Calu3 (cell line): ENCODE measurements around the gene SRRT. TPM values are rescaled to one million over a fixed set of nuclear protein-coding genes. Genes with fewer than 3 reads are reported as not detected.
A peak's percentile ranks its signal among the peaks of the same experiment; 100 is the strongest.

Experiments
- BruUV-seq: library from RNA; stranded (reverse); fragments of 400-500 nt; replicated peaks from 2 replicates; lab custom pipeline; 2021; lab: Mats Ljungman, UMichigan
- CTCF ChIA-PET: fragments of 300-600 bp; sonication (Branson Sonifier 250); formaldehyde crosslinking; loops from one replicate; lab custom pipeline; 2022; ENCODE audit warnings: antibody characterized with exemption; lab: Charles Lee
- DNase-seq: peaks from one replicate; pipeline ENCODE4 v3.0.0; 2022
- H3K27ac Mint-ChIP-seq: one replicate; pipeline ENCODE4 v1.8.0; 2022; ENCODE audit warnings: mixed read lengths; ENCODE audit not compliant: unreplicated experiment
- H3K27me3 Mint-ChIP-seq: one replicate; pipeline ENCODE4 v1.8.0; 2022; ENCODE audit warnings: mixed read lengths; ENCODE audit not compliant: unreplicated experiment
- H3K36me3 Mint-ChIP-seq: one replicate; pipeline ENCODE4 v1.8.0; 2022; ENCODE audit warnings: mild to moderate bottlenecking, moderate library complexity, mixed read lengths; ENCODE audit not compliant: insufficient read depth, unreplicated experiment
- H3K4me1 Mint-ChIP-seq: one replicate; pipeline ENCODE4 v1.8.0; 2022; ENCODE audit warnings: mild to moderate bottlenecking, low read depth, mixed read lengths; ENCODE audit not compliant: unreplicated experiment
- H3K4me3 Mint-ChIP-seq: one replicate; pipeline ENCODE4 v1.8.0; 2022; ENCODE audit warnings: mild to moderate bottlenecking, low read depth, moderate library complexity, mixed read lengths; ENCODE audit not compliant: unreplicated experiment
- H3K9me3 Mint-ChIP-seq: one replicate; pipeline ENCODE4 v1.8.0; 2022; ENCODE audit warnings: low read depth, mixed read lengths; ENCODE audit not compliant: unreplicated experiment
- CTCF ChIP-seq: fragments of 200-600 bp; IDR thresholded peaks from one replicate; pipeline ENCODE4 v1.8.0; 2022; ENCODE audit warnings: antibody characterized with exemption; ENCODE audit not compliant: unreplicated experiment
- intact Hi-C: fragments of 100-400 bp; cut with micrococcal nuclease; formaldehyde crosslinking; loops from one replicate; pipeline ENCODE4 v1.10.0; 2022; ENCODE audit not compliant: unreplicated experiment
- total RNA-seq: library from RNA; stranded (reverse); gene quantifications from 2 replicates; pipeline ENCODE4 v1.2.3, GENCODE V29; 2022

Gene SRRT
- total RNA-seq, 1 experiment from 2014 or later, result 151 TPM

DNA sequence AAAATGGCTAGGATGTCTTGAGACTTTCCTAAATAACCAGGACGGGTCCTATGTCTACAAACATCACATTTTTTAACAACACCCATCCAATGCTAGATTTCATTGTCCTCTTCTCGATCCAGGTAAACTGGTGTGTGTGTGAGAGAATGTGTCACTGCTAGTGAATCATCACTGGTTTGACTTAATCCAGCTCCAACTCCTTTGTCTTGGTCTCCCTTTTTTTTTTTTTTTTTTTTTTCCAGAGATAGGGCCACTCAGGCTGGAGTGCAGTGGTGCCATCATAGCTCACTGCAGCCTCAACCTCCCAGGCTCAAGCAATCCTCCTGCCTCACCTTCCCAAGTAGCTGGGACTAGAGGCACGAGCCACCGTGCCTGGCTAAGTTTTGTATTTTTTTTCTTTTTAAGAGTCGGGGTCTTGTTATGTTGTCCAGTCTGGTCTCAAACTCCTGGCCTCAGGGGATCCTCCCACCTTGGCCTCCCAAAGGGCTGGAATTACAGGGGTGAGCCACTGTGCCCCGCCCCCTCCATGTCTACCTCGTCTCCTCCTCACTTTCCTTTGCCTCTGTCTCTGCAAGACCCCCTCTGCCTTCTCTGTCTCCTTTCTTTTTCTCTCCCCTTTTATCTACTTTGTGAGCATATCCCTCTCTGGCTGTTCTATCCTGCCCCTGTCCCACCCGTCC is 16.8 kb downstream of the SRRT start:
- H3K4me1 Mint-ChIP-seq, result peaks cover 26% of the 10 kb centered on the region
- CTCF ChIA-PET, result no interaction called here
- peaks cover 13% of the 10 kb centered on the region for H3K27me3 Mint-ChIP-seq
- no peak for TF ChIP-seq CTCF
- intact Hi-C loops, result loop anchor here (10.0 kb wide), 1 partner anchor 73 kb away; the partner anchor contains the start of gene MUC12
- peak overlapping the region; percentile 67 for H3K4me3 Mint-ChIP-seq
- peaks cover 50% of the 10 kb centered on the region for H3K36me3 Mint-ChIP-seq
- no peak for DNase-seq
- H3K27ac Mint-ChIP-seq, result peak overlapping the region; percentile 65
- H3K9me3 Mint-ChIP-seq, result no peaks in the 10 kb centered on the region
- no TSS peak for BruUV-seq

DNA sequence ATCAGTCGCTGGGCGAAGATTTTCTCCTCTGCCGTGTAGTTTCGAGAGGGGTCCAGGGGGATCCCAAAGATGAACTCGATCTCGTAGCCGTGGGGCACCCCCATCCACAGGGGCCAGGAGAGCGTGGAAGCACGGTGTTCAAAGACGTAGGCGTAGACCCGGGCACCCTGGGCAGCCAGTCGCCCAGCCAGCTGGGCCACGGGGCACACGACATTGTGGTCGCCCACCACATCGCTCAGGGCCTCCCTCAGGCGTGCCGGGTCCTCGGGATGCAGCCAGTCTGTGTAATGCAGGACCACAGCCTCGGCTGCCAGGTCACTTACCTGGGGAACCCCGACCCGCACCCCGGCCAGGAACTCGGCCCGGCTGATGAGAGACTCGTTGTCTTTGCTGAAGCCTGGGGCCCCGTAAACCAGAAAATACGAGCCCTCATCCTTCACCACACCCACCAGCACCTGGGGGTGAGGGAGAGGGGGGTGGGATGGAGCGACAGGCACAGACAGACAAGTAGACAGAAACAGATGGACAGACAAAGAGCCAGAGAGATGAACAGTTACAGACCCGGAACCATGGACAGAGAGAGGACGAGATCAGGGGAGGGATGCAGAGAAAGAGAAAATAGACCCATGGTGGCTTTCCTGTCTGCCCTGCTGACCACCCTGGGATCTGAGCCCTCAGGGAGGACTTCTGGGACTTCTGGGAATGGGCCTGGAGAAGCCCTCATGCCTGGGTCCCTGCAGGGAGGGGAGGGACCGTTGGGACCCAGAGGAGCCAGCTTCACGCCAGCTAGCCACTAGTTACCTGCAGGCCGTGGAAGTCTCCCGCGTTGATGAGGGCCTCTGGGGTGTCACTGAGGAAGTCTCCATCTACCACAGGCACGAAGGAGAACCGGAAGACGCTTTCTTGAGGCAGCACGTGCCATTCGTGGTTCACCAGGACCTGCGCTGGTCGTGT is 17.7 kb downstream of the SRRT start:
- no peak overlapping the region for H3K4me3 Mint-ChIP-seq
- CTCF ChIA-PET, result no interaction called here
- peaks cover 26% of the 10 kb centered on the region for H3K4me1 Mint-ChIP-seq
- BruUV-seq, result no TSS peak
- no peaks in the 10 kb centered on the region for H3K9me3 Mint-ChIP-seq
- no peak for DNase-seq
- peaks cover 41% of the 10 kb centered on the region for H3K36me3 Mint-ChIP-seq
- H3K27me3 Mint-ChIP-seq, result peaks cover 16% of the 10 kb centered on the region
- no peak for TF ChIP-seq CTCF
- intact Hi-C loops, result loop anchor here (10.0 kb wide), 1 partner anchor 72 kb away; the partner anchor contains the start of gene MUC12
- no peak overlapping the region for H3K27ac Mint-ChIP-seq

GRCh38 chr7:100893318-100893895 is 18.5 kb downstream of the SRRT start:
- intact Hi-C loops, result loop anchor here (10.0 kb wide), 1 partner anchor 71 kb away; the partner anchor contains the start of gene MUC12
- Mint-ChIP-seq H3K4me1 (peaks cover 23% of the 10 kb centered on the region), H3K36me3 (peaks cover 37% of the 10 kb centered on the region), H3K4me3 (no peak overlapping the region), H3K27ac (no peak overlapping the region), H3K27me3 (peaks cover 23% of the 10 kb centered on the region), H3K9me3 (no peaks in the 10 kb centered on the region)
- CTCF ChIA-PET, result no interaction called here
- BruUV-seq, result no TSS peak
- no peak for DNase-seq
- TF ChIP-seq CTCF, result no peak
